HAP-1 (cell line): ENCODE data around the gene SNCB.
A peak's percentile ranks its signal among the peaks of the same experiment; 100 is the strongest.

Source experiments
- DNase-seq, 2 experiments: peaks; one replicate each; pipeline ENCODE4 v3.0.0-alpha.2; 2016 to 2020; ENCODE audit warnings: low spot score in 2 of 2
- H3K27me3 ChIP-seq: fragments of 250-450 bp; sonication (Bioruptor Pico); 2 replicates; pipeline ENCODE4 v1.5.1; 2020; ENCODE audit warnings: low read depth, mild to moderate bottlenecking, moderate library complexity
- H3K36me3 ChIP-seq: fragments of 250-450 bp; sonication (Bioruptor Pico); replicated peaks from 2 replicates; pipeline ENCODE4 v1.5.1; 2020; ENCODE audit warnings: mild to moderate bottlenecking
- H3K4me1 ChIP-seq: fragments of 250-450 bp; sonication (Bioruptor Pico); 2 replicates; pipeline ENCODE4 v1.5.1; 2020; ENCODE audit warnings: mild to moderate bottlenecking
- H3K4me3 ChIP-seq: fragments of 250-450 bp; sonication (Bioruptor Pico); 2 replicates; pipeline ENCODE4 v1.5.1; 2020; ENCODE audit warnings: mild to moderate bottlenecking, moderate library complexity
- H3K9me3 ChIP-seq: fragments of 250-450 bp; sonication (Bioruptor Pico); 2 replicates; pipeline ENCODE4 v1.5.1; 2020; ENCODE audit warnings: mild to moderate bottlenecking, moderate library complexity
- in situ Hi-C: fragments of 300-500 bp; cut with MboI; formaldehyde crosslinking; loops from 3 replicates; pipeline ENCODE4 v1.14.3; 2020; ENCODE audit warnings: low sequenced_read_pairs, inconsistent platforms, mixed read lengths

The SNCB gene

DNA sequence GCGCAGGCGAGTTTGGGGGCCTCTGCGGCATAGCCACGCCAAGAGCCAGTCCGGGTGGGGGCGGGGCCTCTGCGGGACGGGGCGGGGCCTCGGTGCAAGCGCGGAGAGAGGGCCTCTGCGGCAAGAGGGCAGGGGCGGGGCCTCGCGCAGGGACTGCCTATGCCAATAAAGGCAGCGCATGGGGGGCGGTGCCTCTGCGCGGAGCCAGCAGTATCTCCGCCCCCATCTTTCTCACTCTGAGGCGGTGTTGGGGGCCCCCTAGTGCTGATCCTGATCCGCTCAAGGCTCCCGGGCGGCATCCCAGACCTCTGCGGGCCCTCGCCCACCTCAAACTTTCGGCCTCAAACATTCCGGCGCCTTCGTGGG lies 11.1 kb downstream of the SNCB start:
- Histone ChIP-seq H3K27me3 (0 out of 2 replicates have a peak, but pooled peaks cover 5% of the 10 kb centered on the region), H3K4me3 (no peak overlapping the region), H3K4me1 (no peaks in the 10 kb centered on the region; the same call in 1 of the 2 replicates), H3K36me3 (no peaks in the 10 kb centered on the region), H3K9me3 (no peaks in the 10 kb centered on the region)
- peak; percentile 94 to 97 for DNase-seq
- in situ Hi-C loops: no loop called here

GRCh38 chr5:176618783-176619182 lies 11.6 kb downstream of the SNCB start:
- H3K4me3 ChIP-seq: no peak overlapping the region
- H3K27me3 ChIP-seq: 0 out of 2 replicates have a peak, but pooled peaks cover 5% of the 10 kb centered on the region
- H3K4me1 ChIP-seq: no peaks in the 10 kb centered on the region; the same call in 1 of the 2 replicates
- in situ Hi-C loops: no loop called here
- H3K9me3 ChIP-seq: no peaks in the 10 kb centered on the region
- no peak for DNase-seq
- no peaks in the 10 kb centered on the region for H3K36me3 ChIP-seq

DNA sequence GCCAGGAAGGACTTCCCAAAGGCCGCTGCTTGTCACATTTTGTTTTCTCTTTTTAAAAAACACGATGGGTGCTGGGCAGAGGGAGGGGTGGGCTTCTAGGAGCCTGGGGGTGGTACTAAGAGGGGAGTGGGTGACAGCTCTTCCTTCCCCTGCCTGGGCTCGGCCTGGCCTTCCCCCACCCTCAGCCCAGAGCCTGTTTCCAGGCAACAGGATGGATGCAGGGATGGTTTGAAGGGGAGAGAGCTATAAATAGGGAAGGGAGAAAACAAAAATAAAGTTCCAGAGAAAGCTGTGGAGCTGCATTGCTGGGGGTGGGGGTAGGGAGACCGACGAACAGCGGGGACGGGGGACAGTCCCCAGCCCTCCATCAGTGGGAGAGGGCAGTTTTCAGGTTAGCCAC lies 13.8 kb downstream of the SNCB start:
- H3K4me1 ChIP-seq: no peaks in the 10 kb centered on the region; the same call in 1 of the 2 replicates
- in situ Hi-C loops: no loop called here
- DNase-seq: no peak
- no peaks in the 10 kb centered on the region for H3K9me3 ChIP-seq
- H3K36me3 ChIP-seq: no peaks in the 10 kb centered on the region
- H3K4me3 ChIP-seq: no peak overlapping the region
- 0 out of 2 replicates have a peak, but pooled peaks cover 5% of the 10 kb centered on the region for H3K27me3 ChIP-seq

- Histone ChIP-seq H3K4me3 (no peak overlapping the region), H3K27me3 (0 out of 2 replicates have a peak, but pooled peaks cover 5% of the 10 kb centered on the region), H3K36me3 (no peaks in the 10 kb centered on the region), H3K9me3 (no peaks in the 10 kb centered on the region), H3K4me1 (no peaks in the 10 kb centered on the region; the same call in 1 of the 2 replicates)
- no peak for DNase-seq
- in situ Hi-C loops: no loop called here
Measured at GRCh38 chr5:176614805-176615478, 15.4 kb downstream of the SNCB start.

DNA sequence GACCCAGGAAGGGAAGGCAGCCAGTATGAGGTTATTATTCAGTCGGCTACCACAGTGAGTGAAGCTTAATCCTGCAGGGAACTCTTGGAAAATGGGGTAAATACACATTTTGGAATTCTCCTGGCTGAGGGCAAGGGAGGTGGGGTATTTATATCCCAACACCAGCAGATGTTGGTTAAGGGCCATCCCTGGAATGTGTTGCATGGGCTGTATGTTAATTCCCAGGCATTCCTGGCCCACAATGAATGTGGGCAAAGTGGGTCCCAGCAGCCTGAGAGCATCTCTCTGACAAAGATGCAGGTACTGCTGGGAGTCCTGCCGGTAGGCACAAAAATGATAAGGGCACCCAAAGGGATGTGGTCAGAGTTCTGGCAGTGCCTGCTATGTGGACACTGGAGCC lies 17.5 kb downstream of the SNCB start:
- no peak for DNase-seq
- in situ Hi-C loops: no loop called here
- Histone ChIP-seq H3K4me1 (no peaks in the 10 kb centered on the region), H3K4me3 (no peak overlapping the region), H3K36me3 (no peaks in the 10 kb centered on the region), H3K27me3 (0 out of 2 replicates have a peak, but pooled peaks cover 5% of the 10 kb centered on the region), H3K9me3 (no peaks in the 10 kb centered on the region)

DNA sequence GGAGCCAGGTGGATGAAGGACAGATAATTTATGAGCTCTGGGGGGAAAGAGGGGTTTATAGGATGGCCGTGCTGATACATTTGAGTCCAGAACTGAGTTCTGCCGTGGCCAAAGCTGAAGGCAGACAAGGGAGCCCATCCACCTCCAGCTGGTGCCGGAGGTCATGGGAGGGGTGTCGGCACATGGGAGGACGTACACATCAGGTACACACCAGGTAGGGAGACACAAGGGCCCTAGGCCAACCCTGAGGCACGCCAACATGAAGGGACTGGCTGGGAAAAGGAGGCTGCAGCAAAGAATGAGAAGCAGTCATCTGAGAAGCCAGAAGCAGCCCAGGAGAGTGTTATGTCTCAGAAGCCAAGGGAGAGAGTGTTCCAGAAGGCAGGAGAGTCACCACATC lies 18.3 kb downstream of the SNCB start:
- DNase-seq: no peak
- Histone ChIP-seq H3K27me3 (0 out of 2 replicates have a peak, but pooled peaks cover 5% of the 10 kb centered on the region), H3K4me1 (no peaks in the 10 kb centered on the region), H3K4me3 (no peak overlapping the region), H3K9me3 (no peaks in the 10 kb centered on the region), H3K36me3 (no peaks in the 10 kb centered on the region)
- in situ Hi-C loops: no loop called here

DNA sequence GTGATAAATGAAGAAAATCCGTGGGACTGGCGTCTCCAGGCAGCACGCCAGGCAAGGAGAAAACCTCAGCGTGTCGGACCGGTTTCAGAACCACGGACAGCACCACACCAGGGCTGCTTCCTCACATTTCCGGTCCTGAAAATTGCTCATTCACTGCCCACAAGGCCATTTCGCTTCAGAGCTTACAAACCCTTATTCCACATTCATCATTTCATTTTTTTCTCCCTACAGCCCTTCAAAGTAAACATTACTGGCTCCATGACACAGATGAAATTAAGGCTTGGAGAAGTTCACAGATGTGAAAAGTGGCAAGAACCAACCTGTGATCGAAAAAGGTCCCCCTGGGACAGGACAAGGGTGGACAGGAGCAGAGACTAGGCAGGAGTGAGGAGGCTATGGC lies 18.9 kb downstream of the SNCB start:
- Histone ChIP-seq H3K36me3 (no peaks in the 10 kb centered on the region), H3K4me1 (no peaks in the 10 kb centered on the region), H3K9me3 (no peaks in the 10 kb centered on the region), H3K27me3 (0 out of 2 replicates have a peak, but pooled peaks cover 5% of the 10 kb centered on the region), H3K4me3 (no peak overlapping the region)
- peak; percentile 50 to 86 for DNase-seq
- in situ Hi-C loops: no loop called here

DNA sequence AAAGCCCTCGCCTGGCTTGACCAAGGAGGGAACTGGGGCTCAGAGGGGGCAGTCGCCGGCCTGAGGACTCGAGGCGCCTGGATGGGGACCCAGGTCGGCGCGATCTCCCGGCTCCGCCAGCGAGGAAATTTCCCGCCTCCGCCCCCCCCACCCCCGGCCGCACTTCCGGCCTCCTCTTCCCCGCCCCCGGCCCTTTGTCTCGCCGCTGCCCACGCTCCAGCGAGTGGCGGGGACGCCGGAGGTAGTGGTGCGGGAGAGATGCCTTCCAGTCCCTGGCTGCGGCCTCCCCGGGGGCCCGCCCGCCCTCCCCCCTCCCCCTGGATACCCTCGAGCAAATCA lies 19.9 kb downstream of the SNCB start:
- Histone ChIP-seq H3K9me3 (no peaks in the 10 kb centered on the region), H3K4me1 (no peaks in the 10 kb centered on the region), H3K4me3 (peak overlapping the region; percentile 45), H3K27me3 (no peaks in the 10 kb centered on the region), H3K36me3 (no peaks in the 10 kb centered on the region)
- in situ Hi-C loops: no loop called here
- DNase-seq: peak in 1 of 2 experiments; percentile 59

DNA sequence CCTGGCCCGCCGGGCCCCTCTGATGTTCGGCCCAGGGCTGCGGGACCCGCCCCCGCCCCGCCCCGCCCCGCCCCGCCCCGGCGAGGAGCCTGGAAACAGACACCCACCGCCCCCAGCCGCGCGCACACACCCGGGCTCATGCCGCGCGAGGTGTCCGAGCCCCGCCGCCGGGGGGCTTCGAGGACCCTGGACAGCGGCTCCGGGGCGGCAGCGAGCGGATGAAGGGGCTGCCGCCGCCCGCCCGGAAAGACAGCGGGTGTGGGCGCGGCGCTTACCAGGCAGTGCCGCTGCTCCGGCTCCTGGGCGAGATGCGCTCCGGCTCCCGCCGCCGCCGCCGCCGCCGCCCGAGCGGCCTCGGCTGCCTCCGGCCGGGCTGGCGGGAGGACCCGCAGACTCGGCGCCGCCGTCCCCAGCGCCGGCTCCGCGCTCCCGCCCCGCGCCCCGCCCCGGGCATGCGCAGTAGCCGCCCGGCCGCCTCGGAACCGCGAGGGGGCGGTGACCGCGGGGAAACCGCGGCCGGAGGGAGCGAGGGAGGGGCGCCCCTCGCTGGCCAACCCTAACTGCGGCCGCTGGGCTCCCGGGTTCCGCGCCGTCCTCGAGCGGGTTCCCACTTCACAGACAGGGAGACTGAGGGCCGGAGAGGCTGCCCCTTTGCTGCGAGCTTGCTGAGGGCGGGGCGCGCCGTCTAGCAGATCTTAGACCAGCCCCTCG lies 20.5 kb downstream of the SNCB start, which contains the start of gene GPRIN1:
Gene GPRIN1 (minus strand): TSS at position 433 of the 711 bp plus-strand sequence. CDS start 10,322 bp downstream, outside the sequence.
- DNase-seq: peak; percentile 55 to 77
- in situ Hi-C loops: no loop called here

GRCh38 chr5:176608937-176609723 lies 21.2 kb downstream of the SNCB start:
- Histone ChIP-seq H3K27me3 (no peaks in the 10 kb centered on the region), H3K36me3 (no peaks in the 10 kb centered on the region), H3K9me3 (no peaks in the 10 kb centered on the region), H3K4me1 (no peaks in the 10 kb centered on the region), H3K4me3 (peak overlapping the region; percentile 36)
- no peak for DNase-seq
- in situ Hi-C loops: no loop called here

More for the DNA sequence above, 20.5 kb downstream of the SNCB start, which contains the start of gene GPRIN1:
- no peaks in the 10 kb centered on the region for H3K4me1 ChIP-seq
- H3K9me3 ChIP-seq: no peaks in the 10 kb centered on the region
- no peaks in the 10 kb centered on the region for H3K27me3 ChIP-seq
- no peaks in the 10 kb centered on the region for H3K36me3 ChIP-seq
- H3K4me3 ChIP-seq: peak within 1 kb of the TSS; percentile 45

GRCh38 chr5:176608142-176608705 lies 22.1 kb downstream of the SNCB start:
- no peak overlapping the region for H3K4me3 ChIP-seq
- DNase-seq: no peak
- H3K27me3 ChIP-seq: no peaks in the 10 kb centered on the region
- in situ Hi-C loops: no loop called here
- no peaks in the 10 kb centered on the region for H3K9me3 ChIP-seq
- H3K36me3 ChIP-seq: no peaks in the 10 kb centered on the region
- peaks cover 6% of the 10 kb centered on the region for H3K4me1 ChIP-seq

DNA sequence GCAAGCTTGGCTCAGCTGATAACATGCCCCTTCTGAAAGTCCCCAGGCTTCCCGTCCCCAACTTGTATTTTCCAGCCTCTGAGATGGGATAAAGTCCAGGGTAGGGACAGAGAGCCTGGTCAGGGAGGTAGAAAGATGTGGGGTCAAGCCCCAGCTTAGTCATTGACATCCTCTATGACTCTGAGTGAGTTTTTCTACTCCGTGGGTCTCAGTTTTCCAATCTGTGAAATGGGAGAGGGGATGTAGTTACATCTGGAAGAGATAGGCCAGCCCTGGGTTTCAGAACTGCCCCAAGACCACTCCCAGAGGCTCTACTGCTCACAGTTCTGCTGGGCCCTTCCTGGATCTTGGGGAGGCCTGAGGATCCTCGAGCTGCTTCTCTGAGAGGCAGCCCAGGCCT lies 23.5 kb downstream of the SNCB start:
- H3K27me3 ChIP-seq: no peaks in the 10 kb centered on the region
- DNase-seq: no peak
- no peak overlapping the region for H3K4me3 ChIP-seq
- no peaks in the 10 kb centered on the region for H3K36me3 ChIP-seq
- peaks cover 17% of the 10 kb centered on the region for H3K4me1 ChIP-seq
- in situ Hi-C loops: no loop called here
- H3K9me3 ChIP-seq: no peaks in the 10 kb centered on the region

DNA sequence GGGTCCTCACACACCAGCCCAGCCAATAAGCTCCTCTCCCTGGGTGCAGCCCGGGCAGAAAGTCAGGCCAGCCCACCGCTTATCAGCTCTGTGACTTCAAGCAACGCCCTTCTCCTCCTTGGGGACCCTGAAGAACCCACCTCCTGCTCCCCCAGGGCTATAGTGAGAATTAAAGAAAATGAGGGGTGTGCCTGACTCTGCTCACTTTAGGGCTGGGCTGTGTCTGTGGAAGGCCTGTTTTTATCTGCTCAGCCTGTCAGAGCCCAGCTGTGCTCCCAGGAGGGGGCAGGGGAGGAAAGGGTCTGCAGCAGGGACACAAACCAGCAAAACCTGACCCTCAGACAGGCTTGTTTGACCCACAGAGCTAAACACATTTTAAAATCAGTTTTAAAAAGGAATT lies 24.3 kb downstream of the SNCB start:
- H3K4me1 ChIP-seq: peaks cover 17% of the 10 kb centered on the region
- no peaks in the 10 kb centered on the region for H3K36me3 ChIP-seq

More for the DNA sequence above, 24.3 kb downstream of the SNCB start:
- in situ Hi-C loops: no loop called here
- Histone ChIP-seq H3K9me3 (no peaks in the 10 kb centered on the region), H3K27me3 (no peaks in the 10 kb centered on the region), H3K4me3 (no peak overlapping the region)
- no peak for DNase-seq
